Endodermal cell (in vitro differentiated cells): Measurements from ENCODE around the gene LRRC19. TPM values are rescaled to one million over a fixed set of nuclear protein-coding genes. Genes with fewer than 3 reads are reported as not detected.

Experiments
- DNase-seq: peaks from one replicate; pipeline ENCODE4 v3.0.0-alpha.2; 2017
- H3K27ac ChIP-seq: 2 replicates; pipeline ENCODE4 v1.5.1; 2013; ENCODE audit warnings: mild to moderate bottlenecking, low read depth, low read length, moderate library complexity
- H3K27me3 ChIP-seq: 2 replicates; pipeline ENCODE4 v1.6.1; 2013; ENCODE audit warnings: mild to moderate bottlenecking, low read length, moderate library complexity; ENCODE audit not compliant: insufficient read depth, control insufficient read depth, poor library complexity, severe bottlenecking
- H3K36me3 ChIP-seq: 2 replicates; pipeline ENCODE4 v1.7.0; 2013; ENCODE audit warnings: mild to moderate bottlenecking, low read length, moderate library complexity; ENCODE audit not compliant: control insufficient read depth, insufficient read depth
- H3K4me1 ChIP-seq: one replicate; pipeline ENCODE4 v1.7.0; 2013; ENCODE audit warnings: low read length; ENCODE audit not compliant: control insufficient read depth, insufficient read depth
- H3K4me3 ChIP-seq: 2 replicates; pipeline ENCODE4 v1.5.1; 2013; ENCODE audit warnings: mild to moderate bottlenecking, low read length, moderate library complexity
- H3K9ac ChIP-seq: 2 replicates; pipeline ENCODE4 v1.6.1; 2013; ENCODE audit warnings: mild to moderate bottlenecking, low read length, moderate library complexity; ENCODE audit not compliant: poor library complexity, severe bottlenecking; ENCODE audit errors: extremely low read depth
- H3K9me3 ChIP-seq: 2 replicates; pipeline ENCODE4 v1.6.1; 2013; ENCODE audit warnings: mild to moderate bottlenecking, low read length, moderate library complexity; ENCODE audit not compliant: control insufficient read depth
- H3K27ac Mint-ChIP-seq: 2 replicates; pipeline ENCODE4 v1.8.0; 2020; ENCODE audit warnings: mixed read lengths
- H3K27me3 Mint-ChIP-seq: 2 replicates; pipeline ENCODE4 v1.8.0; 2021; ENCODE audit warnings: mild to moderate bottlenecking, mixed read lengths; ENCODE audit not compliant: insufficient read depth
- H3K36me3 Mint-ChIP-seq: 2 replicates; pipeline ENCODE4 v1.8.0; 2020; ENCODE audit warnings: low read depth, mixed read lengths
- H3K4me1 Mint-ChIP-seq: 2 replicates; pipeline ENCODE4 v1.8.0; 2020; ENCODE audit warnings: mixed read lengths
- H3K4me3 Mint-ChIP-seq: 2 replicates; pipeline ENCODE4 v1.8.0; 2020; ENCODE audit warnings: mild to moderate bottlenecking, moderate library complexity, mixed read lengths
- H3K9me3 Mint-ChIP-seq: 2 replicates; pipeline ENCODE4 v1.8.0; 2020; ENCODE audit warnings: mild to moderate bottlenecking, mixed read lengths
- CTCF ChIP-seq: fragments of 200-600 bp; sonication (generic); conservative IDR thresholded peaks from 2 replicates; pipeline ENCODE4 v1.5.0; 2021; ENCODE audit warnings: antibody characterized with exemption, mild to moderate bottlenecking
- WGBS, 2 experiments: methylation state at CpG; one replicate each; pipeline versions ENCODE4 v1.1.5 to v1.1.7; 2013; ENCODE audit warnings: missing lambda C conversion rate in 2 of 2, mixed read lengths in 1 of 2; ENCODE audit not compliant: insufficient coverage in 1 of 2, insufficient read length in 1 of 2; 5-methylcytosine and 5-hydroxymethylcytosine counted together
- total RNA-seq, 2 donors: library from RNA; stranded (reverse); fragmentation: NEBNext Ultra II Directional in 1 of 2; extraction: Animal tissue kit (Norgen Biotek cat#: 25700) in 1 of 2; gene quantifications; 2 replicates in 1 of 2; 3 replicates in 1 of 2; pipeline ENCODE4 v1.2.1, GENCODE V29; 2021

LRRC19 gene
- total RNA-seq, 2 donors from 2014 or later = not detected

- WGBS, 2 experiments = 0% methylated on average over 9 of the region's 9 CpGs
- H3K36me3 Mint-ChIP-seq = peaks cover 8% of the 10 kb centered on the region
- no peaks in the 10 kb centered on the region for H3K27me3 Mint-ChIP-seq
- DNase-seq = peak; percentile 71
- peaks cover 15% of the 10 kb centered on the region for H3K4me1 Mint-ChIP-seq
- Histone ChIP-seq H3K4me3 (peak overlapping the region; percentile 99), H3K9me3 (no peaks in the 10 kb centered on the region), H3K9ac (peak overlapping the region; percentile 97), H3K36me3 (peaks cover 5% of the 10 kb centered on the region), H3K27me3 (no peaks in the 10 kb centered on the region), H3K4me1 (no peaks in the 10 kb centered on the region), H3K27ac (peak overlapping the region; percentile 93)
- H3K27ac Mint-ChIP-seq = peak overlapping the region; percentile 100
- H3K4me3 Mint-ChIP-seq = peak overlapping the region; percentile 91
- H3K9me3 Mint-ChIP-seq = no peaks in the 10 kb centered on the region
- TF ChIP-seq CTCF = no peak
Observed at GRCh38 chr9:26947736-26948135, 57.7 kb downstream of the LRRC19 start.

DNA sequence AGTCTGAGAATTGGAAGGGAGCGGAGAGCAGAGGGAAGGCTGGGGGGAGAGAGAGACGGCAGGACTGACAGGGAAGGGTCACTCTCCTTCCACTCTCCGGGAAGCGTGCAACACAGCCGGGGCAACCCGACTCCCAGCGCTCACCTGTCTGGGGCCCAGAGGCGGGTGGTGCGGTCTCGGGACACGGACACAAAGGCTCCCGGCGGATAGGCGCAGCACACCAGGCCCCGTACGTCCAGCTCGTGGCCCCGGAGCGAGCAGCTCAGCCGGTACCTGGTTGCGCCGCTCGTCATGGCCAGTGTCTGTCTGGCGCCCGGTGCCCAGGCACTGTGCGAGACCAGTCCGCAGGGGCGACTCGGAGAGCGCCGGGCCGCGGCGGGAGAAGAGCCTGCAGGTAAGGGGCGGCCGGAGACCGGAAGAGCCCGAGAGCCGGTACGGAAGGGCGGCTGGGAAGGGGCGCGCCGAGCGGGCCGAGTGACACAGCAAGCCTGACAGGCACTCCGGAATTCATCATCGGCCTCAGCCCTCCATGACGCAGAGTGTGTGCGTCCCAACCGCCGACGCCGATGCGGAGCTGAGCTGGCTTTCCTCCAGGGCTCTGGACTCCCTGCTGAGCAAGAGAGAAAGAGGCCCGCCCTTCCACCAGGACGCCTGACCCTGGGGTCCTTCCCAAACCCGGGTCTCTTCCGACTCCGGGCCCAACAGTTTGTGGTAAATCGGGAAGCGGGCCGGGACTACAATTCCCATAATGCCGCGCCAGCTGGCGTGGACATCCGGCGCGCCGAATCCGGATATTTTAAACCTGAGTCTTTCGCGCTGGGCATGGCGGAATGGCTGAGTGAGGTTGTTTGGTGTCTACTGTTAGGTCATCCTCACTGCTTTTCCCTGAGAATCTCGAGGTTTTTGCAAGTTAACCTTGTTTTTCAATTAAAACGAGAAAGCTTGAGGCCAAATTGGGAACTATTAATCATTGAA lies 58.4 kb downstream of the LRRC19 start, which contains the start of gene PLAA:
TSS of gene PLAA (minus strand) at position 490 of the 975 bp plus-strand sequence. CDS start at position 293, 197 bp downstream.
- peak; percentile 97 for DNase-seq
- H3K4me3 ChIP-seq = peak within 1 kb of the TSS; percentile 99
- H3K27ac ChIP-seq = peak within 1 kb of the TSS; percentile 93
- H3K9me3 ChIP-seq = no peaks in the 10 kb centered on the region
- H3K27me3 ChIP-seq = no peaks in the 10 kb centered on the region
- Mint-ChIP-seq H3K27me3 (no peaks in the 10 kb centered on the region), H3K4me3 (peak within 1 kb of the TSS; percentile 91), H3K27ac (peak within 1 kb of the TSS; percentile 100), H3K9me3 (no peaks in the 10 kb centered on the region), H3K36me3 (peaks cover 8% of the 10 kb centered on the region), H3K4me1 (peaks cover 15% of the 10 kb centered on the region)
- TF ChIP-seq CTCF = peak; percentile 48
- 0 to 1% methylated on average over 48 to 76 of the region's 76 CpGs for WGBS, 2 experiments
- no peaks in the 10 kb centered on the region for H3K4me1 ChIP-seq
- H3K36me3 ChIP-seq = peaks cover 7% of the 10 kb centered on the region
- peak within 1 kb of the TSS; percentile 97 for H3K9ac ChIP-seq

DNA sequence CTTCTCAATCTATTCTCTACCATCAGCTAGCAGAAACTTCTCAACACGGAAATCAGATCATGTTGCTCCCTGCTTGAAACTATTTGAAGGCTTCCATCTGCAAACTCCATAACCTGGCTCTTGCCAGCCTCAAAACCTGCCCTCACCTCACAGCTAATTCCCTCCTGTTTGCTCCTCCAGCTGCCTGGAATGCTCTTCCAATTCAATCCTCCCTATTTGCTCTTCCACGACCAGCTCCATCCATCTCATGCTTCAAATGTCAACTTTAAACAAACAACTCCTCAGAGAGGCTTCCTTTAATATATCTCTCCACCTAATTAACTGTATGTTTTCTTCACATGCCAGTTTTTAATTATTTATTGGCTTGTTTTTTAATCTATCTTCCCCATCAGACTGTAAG lies 59.9 kb downstream of the LRRC19 start:
- no peak for DNase-seq
- peak overlapping the region; percentile 97 for H3K9ac ChIP-seq
- H3K4me3 ChIP-seq = peak overlapping the region; percentile 99
- H3K27ac ChIP-seq = no peak overlapping the region
- TF ChIP-seq CTCF = no peak
- peaks cover 9% of the 10 kb centered on the region for H3K36me3 ChIP-seq
- Mint-ChIP-seq H3K4me1 (peaks cover 15% of the 10 kb centered on the region), H3K9me3 (no peaks in the 10 kb centered on the region), H3K36me3 (peaks cover 8% of the 10 kb centered on the region), H3K27me3 (no peaks in the 10 kb centered on the region), H3K27ac (peak overlapping the region; percentile 17), H3K4me3 (peak overlapping the region; percentile 91)
- 27 to 42% methylated on average over 2 of the region's 2 CpGs for WGBS, 2 experiments
- H3K27me3 ChIP-seq = no peaks in the 10 kb centered on the region
- H3K4me1 ChIP-seq = no peaks in the 10 kb centered on the region
- H3K9me3 ChIP-seq = no peaks in the 10 kb centered on the region

Other genes with a start within 250 kb of the LRRC19 start
- 10 to 100 TPM; 25.1 to 41.6 TPM for gene CAAP1, start 112.9 kb downstream of the LRRC19 start, total RNA-seq
- gene PLAA, start 58.4 kb downstream of the LRRC19 start, total RNA-seq = 10 to 100 TPM; 41.3 to 49.8 TPM
- 10 to 100 TPM; 17.6 to 28.5 TPM for gene IFT74, start 49.3 kb downstream of the LRRC19 start, total RNA-seq
- gene TEK, start 103.6 kb upstream of the LRRC19 start, total RNA-seq = 1 to 10 TPM; 2.4 to 4.9 TPM